Measurements from ENCODE around the gene ALK. TPM values are rescaled to one million over a fixed set of nuclear protein-coding genes. Genes with fewer than 3 reads are reported as not detected.

ALK gene
- total RNA-seq, 1 experiment from 2014 or later, result 0.87 TPM

DNA sequence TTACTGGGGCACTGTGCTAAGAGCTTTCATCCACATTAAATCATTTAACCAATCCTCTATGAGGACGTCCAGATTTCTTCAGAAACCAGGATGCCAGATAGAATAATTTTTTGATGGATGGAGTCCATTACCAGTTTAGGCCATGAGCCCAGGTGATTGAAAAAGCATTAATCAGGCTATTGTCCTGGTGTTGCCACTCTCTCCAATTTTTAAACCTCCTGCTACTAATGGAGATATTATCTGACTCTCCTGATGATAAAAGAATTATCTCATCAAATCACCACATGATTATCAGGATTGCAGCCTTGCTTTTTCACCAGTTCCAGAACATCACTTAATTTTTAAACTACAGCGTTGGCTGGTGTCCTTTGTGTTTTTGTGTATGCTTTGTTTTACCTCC lies 404.0 kb downstream of the ALK start:
- CTCF ChIA-PET, result no interaction called here
- ATAC-seq, result no peak

DNA sequence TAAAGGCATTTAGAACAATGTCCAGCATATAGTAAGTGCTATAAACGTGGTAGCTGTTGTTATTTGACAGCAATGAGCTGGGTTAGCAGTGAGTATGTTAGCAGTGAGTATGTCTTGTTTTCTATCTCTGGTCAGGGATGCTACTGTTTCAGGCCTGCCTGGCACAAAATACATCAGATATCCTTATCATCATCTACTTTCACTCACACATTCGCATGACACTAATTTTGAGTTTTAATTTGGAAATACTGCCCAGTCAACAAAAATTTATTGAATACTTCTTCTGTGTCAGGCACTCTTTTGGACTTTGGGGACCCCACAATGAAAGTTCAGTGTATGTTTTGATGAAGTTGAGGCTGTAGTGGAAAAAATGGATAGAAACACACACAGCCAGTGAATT lies 404.6 kb downstream of the ALK start:
- intact Hi-C loops (cut with micrococcal nuclease), result no loop called here
- H3K27ac ChIP-seq (ENCODE audit: low read length), result no peak overlapping the region
- H3K4me2 ChIP-seq (ENCODE audit: low read length), result no peak overlapping the region
- no peaks in the 10 kb centered on the region for H3K9me2 ChIP-seq (replicated peaks; ENCODE audit: low read length)
- no peak overlapping the region for H3K4me3 ChIP-seq (ENCODE audit: low read length)
- BruUV-seq (replicated peaks), result no TSS peak
- no peaks in the 10 kb centered on the region for H4K20me1 ChIP-seq (ENCODE audit: low read length)
- no peaks in the 10 kb centered on the region for H3K36me3 ChIP-seq (ENCODE audit: low read depth, low read length)
- peaks cover 30% of the 10 kb centered on the region for H3K4me1 ChIP-seq (ENCODE audit: insufficient read depth, low read length)
- ChIA-PET CTCF (no interaction called here), POLR2A (ENCODE audit: unreplicated experiment) (no interaction called here)
- H3F3A ChIP-seq (ENCODE audit: low read length, unreplicated experiment), result peaks cover 4% of the 10 kb centered on the region
- no peaks in the 10 kb centered on the region for H3K27me3 ChIP-seq (ENCODE audit: low read length)
- DNase-seq (no peak), ATAC-seq (no peak)
- no peaks in the 10 kb centered on the region for H3K79me2 ChIP-seq (ENCODE audit: low read length)
- TF ChIP-seq EZH2phosphoT487 (IDR thresholded peaks at IDR 0.05; ENCODE audit: borderline replicate concordance, low read length), result no peak
- TF ChIP-seq, protein P1, sequence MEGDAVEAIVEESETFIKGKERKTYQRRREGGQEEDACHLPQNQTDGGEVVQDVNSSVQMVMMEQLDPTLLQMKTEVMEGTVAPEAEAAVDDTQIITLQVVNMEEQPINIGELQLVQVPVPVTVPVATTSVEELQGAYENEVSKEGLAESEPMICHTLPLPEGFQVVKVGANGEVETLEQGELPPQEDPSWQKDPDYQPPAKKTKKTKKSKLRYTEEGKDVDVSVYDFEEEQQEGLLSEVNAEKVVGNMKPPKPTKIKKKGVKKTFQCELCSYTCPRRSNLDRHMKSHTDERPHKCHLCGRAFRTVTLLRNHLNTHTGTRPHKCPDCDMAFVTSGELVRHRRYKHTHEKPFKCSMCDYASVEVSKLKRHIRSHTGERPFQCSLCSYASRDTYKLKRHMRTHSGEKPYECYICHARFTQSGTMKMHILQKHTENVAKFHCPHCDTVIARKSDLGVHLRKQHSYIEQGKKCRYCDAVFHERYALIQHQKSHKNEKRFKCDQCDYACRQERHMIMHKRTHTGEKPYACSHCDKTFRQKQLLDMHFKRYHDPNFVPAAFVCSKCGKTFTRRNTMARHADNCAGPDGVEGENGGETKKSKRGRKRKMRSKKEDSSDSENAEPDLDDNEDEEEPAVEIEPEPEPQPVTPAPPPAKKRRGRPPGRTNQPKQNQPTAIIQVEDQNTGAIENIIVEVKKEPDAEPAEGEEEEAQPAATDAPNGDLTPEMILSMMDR (conservative IDR thresholded peaks at IDR 0.05; ENCODE audit: low read depth, low read length), result no peak
- H3K9ac ChIP-seq (ENCODE audit: low read length), result no peak overlapping the region
- no peaks in the 10 kb centered on the region for H3K9me3 ChIP-seq (ENCODE audit: low read length)
- H2AFZ ChIP-seq (ENCODE audit: low read length), result no peak overlapping the region

More for the DNA sequence above, 404.0 kb downstream of the ALK start:
- peaks cover 31% of the 10 kb centered on the region for H3K4me1 ChIP-seq (ENCODE audit: insufficient read depth, low read length)
- intact Hi-C loops (cut with micrococcal nuclease), result no loop called here
- POLR2A ChIA-PET (ENCODE audit: unreplicated experiment), result no interaction called here
- no peaks in the 10 kb centered on the region for H3K9me2 ChIP-seq (replicated peaks; ENCODE audit: low read length)
- no peaks in the 10 kb centered on the region for H4K20me1 ChIP-seq (ENCODE audit: low read length)
- no peak overlapping the region for H3K4me2 ChIP-seq (ENCODE audit: low read length)
- no peaks in the 10 kb centered on the region for H3K36me3 ChIP-seq (ENCODE audit: low read depth, low read length)
- no peak overlapping the region for H2AFZ ChIP-seq (ENCODE audit: low read length)
- H3K27ac ChIP-seq (ENCODE audit: low read length), result no peak overlapping the region
- H3K79me2 ChIP-seq (ENCODE audit: low read length), result no peaks in the 10 kb centered on the region
- H3K4me3 ChIP-seq (ENCODE audit: low read length), result no peak overlapping the region
- no peak for TF ChIP-seq EZH2phosphoT487 (IDR thresholded peaks at IDR 0.05; ENCODE audit: borderline replicate concordance, low read length)
- TF ChIP-seq, protein P1 (conservative IDR thresholded peaks at IDR 0.05; ENCODE audit: low read depth, low read length), result no peak
- TF ChIP-seq EZH2 (IDR thresholded peaks at IDR 0.05; ENCODE audit: low read length, unreplicated experiment), result no peak
- no TSS peak for BruUV-seq (replicated peaks)
- peaks cover 4% of the 10 kb centered on the region for H3F3A ChIP-seq (ENCODE audit: low read length, unreplicated experiment)
- H3K9me3 ChIP-seq (ENCODE audit: low read length), result no peaks in the 10 kb centered on the region
- H3K9ac ChIP-seq (ENCODE audit: low read length), result no peak overlapping the region
- no peaks in the 10 kb centered on the region for H3K27me3 ChIP-seq (ENCODE audit: low read length)
- DNase-seq, result no peak

DNA sequence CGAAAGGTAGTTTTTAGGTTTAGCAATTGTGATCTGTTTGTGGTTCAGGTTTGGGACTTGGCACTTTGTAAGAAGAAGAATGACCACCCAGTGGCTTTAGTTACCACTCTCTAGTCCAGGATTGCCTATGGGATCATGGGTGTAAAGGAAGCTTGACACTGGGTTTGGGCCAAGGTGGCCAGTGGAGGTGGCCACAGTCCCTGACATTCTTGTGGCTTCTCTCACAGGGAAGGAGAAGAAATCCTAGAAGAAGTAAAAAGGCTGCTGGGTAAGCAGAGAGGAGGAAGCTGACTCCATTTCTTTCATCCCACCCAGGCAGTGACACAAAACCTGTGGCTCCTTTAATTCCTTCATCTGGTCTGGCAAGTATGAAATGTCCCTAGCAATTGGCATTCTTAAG lies 411.5 kb downstream of the ALK start:
- ChIA-PET POLR2A (ENCODE audit: unreplicated experiment) (no interaction called here), CTCF (no interaction called here)
- no TSS peak for BruUV-seq (replicated peaks)
- Histone ChIP-seq H4K20me1 (ENCODE audit: low read length) (no peaks in the 10 kb centered on the region), H3F3A (ENCODE audit: low read length, unreplicated experiment) (no peaks in the 10 kb centered on the region), H3K9me2 (replicated peaks; ENCODE audit: low read length) (no peaks in the 10 kb centered on the region), H3K9me3 (ENCODE audit: low read length) (no peaks in the 10 kb centered on the region), H3K4me3 (ENCODE audit: low read length) (no peak overlapping the region), H3K27ac (ENCODE audit: low read length) (no peak overlapping the region), H3K9ac (ENCODE audit: low read length) (no peak overlapping the region), H3K4me1 (ENCODE audit: insufficient read depth, low read length) (0 out of 2 replicates have a peak, but pooled peaks cover 3% of the 10 kb centered on the region), H3K79me2 (ENCODE audit: low read length) (no peaks in the 10 kb centered on the region), H3K27me3 (ENCODE audit: low read length) (no peaks in the 10 kb centered on the region), H3K4me2 (ENCODE audit: low read length) (no peak overlapping the region), H3K36me3 (ENCODE audit: low read depth, low read length) (no peaks in the 10 kb centered on the region), H2AFZ (ENCODE audit: low read length) (no peak overlapping the region)
- ATAC-seq (no peak), DNase-seq (no peak)
- intact Hi-C loops (cut with micrococcal nuclease), result loop anchor here (10.0 kb wide), 1 partner anchor 235 kb away; no protein-coding TSS in a partner anchor
- TF ChIP-seq, protein P1 (conservative IDR thresholded peaks at IDR 0.05; ENCODE audit: low read depth, low read length), result no peak
- TF ChIP-seq EZH2 (IDR thresholded peaks at IDR 0.05; ENCODE audit: low read length, unreplicated experiment) (no peak), EZH2phosphoT487 (IDR thresholded peaks at IDR 0.05; ENCODE audit: borderline replicate concordance, low read length) (no peak)
